Neural cell (in vitro differentiated cells): Measurements from ENCODE around the gene GNAI2.

Source experiments
- CTCF ChIP-seq: fragments of 450-650 bp; IDR thresholded peaks from 2 replicates; pipeline ENCODE4 v1.5.1; 2014; ENCODE audit warnings: antibody characterized with exemption, mild to moderate bottlenecking, moderate library complexity; ENCODE audit not compliant: poor library complexity, severe bottlenecking
- EZH2 ChIP-seq: fragments of 200-600, 300-800 bp; shearing (Covaris generic), sonication (generic); IDR thresholded peaks from 2 replicates; pipeline ENCODE4 v1.6.1; 2014; ENCODE audit warnings: antibody characterized with exemption, low read length, borderline replicate concordance, mild to moderate bottlenecking; ENCODE audit not compliant: insufficient read depth, poor library complexity, severe bottlenecking
- POLR2AphosphoS5 ChIP-seq: IDR thresholded peaks from 2 replicates; pipeline ENCODE4 v1.6.1; 2012
- REST ChIP-seq: IDR thresholded peaks from 2 replicates; pipeline ENCODE4 v1.6.1; 2012; ENCODE audit warnings: borderline replicate concordance
- SMC3 ChIP-seq: fragments of 450-650 bp; conservative IDR thresholded peaks from 2 replicates; pipeline ENCODE4 v1.6.1; 2014; ENCODE audit warnings: antibody characterized with exemption, mild to moderate bottlenecking, moderate library complexity; ENCODE audit not compliant: poor library complexity

GRCh38 chr3:50229490-50229889 is 6.5 kb upstream of the GNAI2 start:
- TF ChIP-seq CTCF (no peak), EZH2 (no peak), POLR2AphosphoS5 (no peak), SMC3 (no peak), REST (no peak)
